Measurements from ENCODE around the gene SSBP3. TPM values are rescaled to one million over a fixed set of nuclear protein-coding genes. Genes with fewer than 3 reads are reported as not detected.

The SSBP3 gene
- total and polyA plus RNA-seq, 9 of the 15 experiments (the other 6 are each of a cell fraction or from before 2014, with no cell fraction given): 8.7 to 108 (median 33.8) TPM

GRCh38 chr1:54392401-54392800, 13.8 kb downstream of the SSBP3 start:
- Histone ChIP-seq H3K4me2 (ENCODE audit: insufficient read depth, low read length) (no peak overlapping the region), H3K9ac (ENCODE audit: insufficient read depth in 1 of 2, low read depth in 2 of 2, low read length in 2 of 2) (no peak overlapping the region), H2AFZ (ENCODE audit: low read depth, low read length) (no peak overlapping the region), H3K9me3 (replicated peaks; ENCODE audit: control insufficient read depth, insufficient read depth, low read depth, low read length) (no peaks in the 10 kb centered on the region), H3K4me3 (no peak overlapping the region), H3K27ac (ENCODE audit: extremely low read depth, low read depth, low read length) (no peak overlapping the region), H3K9me1 (ENCODE audit: control insufficient read depth, insufficient read depth, low read length) (no peaks in the 10 kb centered on the region), H3K27me3 (ENCODE audit: control insufficient read depth in 2 of 2, insufficient read depth in 2 of 2, low read length in 2 of 2) (no peaks in the 10 kb centered on the region), H3K79me2 (ENCODE audit: control insufficient read depth, insufficient read depth, low read length) (peaks cover 81% of the 10 kb centered on the region), H3K4me1 (replicated peaks in 1 of 2; ENCODE audit: control insufficient read depth in 2 of 2, insufficient read depth in 2 of 2, low read length in 2 of 2) (peaks cover 14 to 17% of the 10 kb centered on the region in 2 experiments), H4K20me1 (replicated peaks; ENCODE audit: control insufficient read depth, insufficient read depth, low read length) (peaks cover 20% of the 10 kb centered on the region; the same call in 1 of the 2 replicates), H3K36me3 (ENCODE audit: control insufficient read depth, insufficient read depth, low read length) (peaks cover 89% of the 10 kb centered on the region)
- FAIRE-seq: no peak
- no peak for ATAC-seq
- 77% methylated on average over 3 of the region's 3 CpGs for WGBS (ENCODE audit: insufficient coverage, low coverage, missing lambda C conversion rate)
- no TSS peak for BruUV-seq (replicated peaks)
- no peak for DNase-seq (ENCODE audit: extremely low read depth in 1 of 4, low spot score in 3 of 4)
- ChIA-PET CTCF (ENCODE audit: low intra/inter-chr PET ratio) (no interaction called here), POLR2A (interaction anchor here (0.6 to 2.9 kb wide), 3 partner anchors 11 to 31 kb away, joined by 3 to 14 read pairs (median 3); no protein-coding TSS in a partner anchor)
- intact Hi-C loops (cut with micrococcal nuclease) (no loop called here), in situ Hi-C loops (cut with MboI) (no loop called here)
- TF ChIP-seq KDM1A (IDR thresholded peaks at IDR 0.05) (no peak), POLR2AphosphoS5 (IDR thresholded peaks at IDR 0.05; ENCODE audit: control insufficient read depth, insufficient read depth, low read depth, low read length) (no peak), KLF13 (tag; IDR thresholded peaks at IDR 0.05; ENCODE audit: borderline replicate concordance, low read depth) (no peak), KDM5B (IDR thresholded peaks at IDR 0.05; ENCODE audit: insufficient replicate concordance, low read depth, low read length) (no peak), CBFA2T3 (IDR thresholded peaks at IDR 0.05) (no peak), DNMT1 (IDR thresholded peaks at IDR 0.05) (no peak), ETS1 (conservative IDR thresholded peaks at IDR 0.05; ENCODE audit: control insufficient read depth, low read depth, low read length) (no peak), RREB1 (CRISPR knock-in tag; IDR thresholded peaks at IDR 0.05) (no peak), ZNF764 (CRISPR knock-in tag; IDR thresholded peaks at IDR 0.05; ENCODE audit: low read depth) (no peak), RFX1 (IDR thresholded peaks at IDR 0.05) (no peak), ZNF586 (CRISPR knock-in tag; conservative IDR thresholded peaks at IDR 0.05) (no peak)
